ENCODE data around the gene ASB13. TPM values are rescaled to one million over a fixed set of nuclear protein-coding genes. Genes with fewer than 3 reads are reported as not detected.

The ASB13 gene
- total RNA-seq, 1 experiment from 2014 or later: 18.4 TPM

DNA sequence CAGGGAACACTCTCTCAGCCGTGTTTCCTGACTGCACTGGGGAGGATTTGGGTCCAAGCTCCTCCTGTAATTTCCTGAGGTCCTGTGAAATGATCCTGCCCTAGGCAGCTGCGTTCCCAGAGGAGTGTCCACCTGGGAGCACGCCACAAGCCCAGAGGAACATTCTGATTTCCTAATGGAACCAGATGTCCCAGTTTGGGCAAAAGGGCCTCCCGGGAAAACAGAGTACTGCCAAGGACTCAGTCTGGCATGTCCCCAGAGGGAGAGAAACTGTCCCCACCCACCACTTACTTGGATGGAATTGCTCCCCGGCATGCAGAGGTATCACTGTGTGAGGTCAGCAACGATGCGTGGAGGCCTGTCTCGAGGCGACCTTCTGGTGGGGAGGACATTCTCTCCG, 34.5 kb downstream of the ASB13 start:
- H3K27ac ChIP-seq (ENCODE audit: low read length): no peak overlapping the region
- intact Hi-C loops (cut with micrococcal nuclease; ENCODE audit: unreplicated experiment): no loop called here
- DNase-seq (ENCODE audit: low read depth, low spot score) (no peak), ATAC-seq (no peak)
- H3K9me3 ChIP-seq (ENCODE audit: control insufficient read depth, insufficient read depth, low read depth, low read length): no peaks in the 10 kb centered on the region
- no peak overlapping the region for H3K4me3 ChIP-seq (ENCODE audit: low read depth in 2 of 2, low read length in 2 of 2)
- in situ Hi-C loops (cut with HindIII; ENCODE audit: low pct_unique_long_range_greater_than_20kb, low sequenced_read_pairs): no loop called here
- TF ChIP-seq, protein P1, sequence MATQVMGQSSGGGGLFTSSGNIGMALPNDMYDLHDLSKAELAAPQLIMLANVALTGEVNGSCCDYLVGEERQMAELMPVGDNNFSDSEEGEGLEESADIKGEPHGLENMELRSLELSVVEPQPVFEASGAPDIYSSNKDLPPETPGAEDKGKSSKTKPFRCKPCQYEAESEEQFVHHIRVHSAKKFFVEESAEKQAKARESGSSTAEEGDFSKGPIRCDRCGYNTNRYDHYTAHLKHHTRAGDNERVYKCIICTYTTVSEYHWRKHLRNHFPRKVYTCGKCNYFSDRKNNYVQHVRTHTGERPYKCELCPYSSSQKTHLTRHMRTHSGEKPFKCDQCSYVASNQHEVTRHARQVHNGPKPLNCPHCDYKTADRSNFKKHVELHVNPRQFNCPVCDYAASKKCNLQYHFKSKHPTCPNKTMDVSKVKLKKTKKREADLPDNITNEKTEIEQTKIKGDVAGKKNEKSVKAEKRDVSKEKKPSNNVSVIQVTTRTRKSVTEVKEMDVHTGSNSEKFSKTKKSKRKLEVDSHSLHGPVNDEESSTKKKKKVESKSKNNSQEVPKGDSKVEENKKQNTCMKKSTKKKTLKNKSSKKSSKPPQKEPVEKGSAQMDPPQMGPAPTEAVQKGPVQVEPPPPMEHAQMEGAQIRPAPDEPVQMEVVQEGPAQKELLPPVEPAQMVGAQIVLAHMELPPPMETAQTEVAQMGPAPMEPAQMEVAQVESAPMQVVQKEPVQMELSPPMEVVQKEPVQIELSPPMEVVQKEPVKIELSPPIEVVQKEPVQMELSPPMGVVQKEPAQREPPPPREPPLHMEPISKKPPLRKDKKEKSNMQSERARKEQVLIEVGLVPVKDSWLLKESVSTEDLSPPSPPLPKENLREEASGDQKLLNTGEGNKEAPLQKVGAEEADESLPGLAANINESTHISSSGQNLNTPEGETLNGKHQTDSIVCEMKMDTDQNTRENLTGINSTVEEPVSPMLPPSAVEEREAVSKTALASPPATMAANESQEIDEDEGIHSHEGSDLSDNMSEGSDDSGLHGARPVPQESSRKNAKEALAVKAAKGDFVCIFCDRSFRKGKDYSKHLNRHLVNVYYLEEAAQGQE (IDR thresholded peaks at IDR 0.05; ENCODE audit: insufficient read depth in 1 of 2, low read depth in 2 of 2, low read length in 1 of 2): no peak
- TF ChIP-seq SIN3A (IDR thresholded peaks at IDR 0.05; ENCODE audit: borderline replicate concordance, insufficient read depth, low read depth, low read length): no peak
- TF ChIP-seq TCF7L2 (IDR thresholded peaks at IDR 0.05; ENCODE audit: low read depth, low read length): no peak
- TF ChIP-seq, protein P2, sequence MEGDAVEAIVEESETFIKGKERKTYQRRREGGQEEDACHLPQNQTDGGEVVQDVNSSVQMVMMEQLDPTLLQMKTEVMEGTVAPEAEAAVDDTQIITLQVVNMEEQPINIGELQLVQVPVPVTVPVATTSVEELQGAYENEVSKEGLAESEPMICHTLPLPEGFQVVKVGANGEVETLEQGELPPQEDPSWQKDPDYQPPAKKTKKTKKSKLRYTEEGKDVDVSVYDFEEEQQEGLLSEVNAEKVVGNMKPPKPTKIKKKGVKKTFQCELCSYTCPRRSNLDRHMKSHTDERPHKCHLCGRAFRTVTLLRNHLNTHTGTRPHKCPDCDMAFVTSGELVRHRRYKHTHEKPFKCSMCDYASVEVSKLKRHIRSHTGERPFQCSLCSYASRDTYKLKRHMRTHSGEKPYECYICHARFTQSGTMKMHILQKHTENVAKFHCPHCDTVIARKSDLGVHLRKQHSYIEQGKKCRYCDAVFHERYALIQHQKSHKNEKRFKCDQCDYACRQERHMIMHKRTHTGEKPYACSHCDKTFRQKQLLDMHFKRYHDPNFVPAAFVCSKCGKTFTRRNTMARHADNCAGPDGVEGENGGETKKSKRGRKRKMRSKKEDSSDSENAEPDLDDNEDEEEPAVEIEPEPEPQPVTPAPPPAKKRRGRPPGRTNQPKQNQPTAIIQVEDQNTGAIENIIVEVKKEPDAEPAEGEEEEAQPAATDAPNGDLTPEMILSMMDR (IDR thresholded peaks at IDR 0.05): no peak
- no peak for TF ChIP-seq POLR2AphosphoS5 (IDR thresholded peaks at IDR 0.05; ENCODE audit: low read depth, low read length)
- ChIA-PET CTCF (no interaction called here), POLR2A (no interaction called here)
- H3K36me3 ChIP-seq (ENCODE audit: control insufficient read depth, insufficient read depth, low read length): no peaks in the 10 kb centered on the region
- H3K27me3 ChIP-seq (ENCODE audit: control insufficient read depth, insufficient read depth, low read length): no peaks in the 10 kb centered on the region
- no TSS peak for BruUV-seq (replicated peaks)
- no peaks in the 10 kb centered on the region for H3K4me1 ChIP-seq (ENCODE audit: control insufficient read depth, insufficient read depth, low read length)

GRCh38 chr10:5630112-5630436, 36.3 kb downstream of the ASB13 start:
- Histone ChIP-seq H3K4me3 (ENCODE audit: low read depth in 2 of 2, low read length in 2 of 2) (no peak overlapping the region), H3K36me3 (ENCODE audit: control insufficient read depth, insufficient read depth, low read length) (no peaks in the 10 kb centered on the region), H3K27ac (ENCODE audit: low read length) (no peak overlapping the region), H3K4me1 (ENCODE audit: control insufficient read depth, insufficient read depth, low read length) (no peaks in the 10 kb centered on the region), H3K27me3 (ENCODE audit: control insufficient read depth, insufficient read depth, low read length) (no peaks in the 10 kb centered on the region), H3K9me3 (ENCODE audit: control insufficient read depth, insufficient read depth, low read depth, low read length) (no peaks in the 10 kb centered on the region)
- DNase-seq (ENCODE audit: low read depth, low spot score) (no peak), ATAC-seq (no peak)
- in situ Hi-C loops (cut with HindIII; ENCODE audit: low pct_unique_long_range_greater_than_20kb, low sequenced_read_pairs) (no loop called here), intact Hi-C loops (cut with micrococcal nuclease; ENCODE audit: unreplicated experiment) (no loop called here)
- no TSS peak for BruUV-seq (replicated peaks)
- CTCF ChIA-PET: interaction anchor here (0.5 kb wide), 1 partner anchor 381 kb away, joined by 5 read pairs; no protein-coding TSS in a partner anchor
- TF ChIP-seq TCF7L2 (IDR thresholded peaks at IDR 0.05; ENCODE audit: low read depth, low read length): no peak
- TF ChIP-seq, protein P2 (IDR thresholded peaks at IDR 0.05): peak; percentile 54; the same call in 1 of the 2 replicates
- TF ChIP-seq POLR2AphosphoS5 (IDR thresholded peaks at IDR 0.05; ENCODE audit: low read depth, low read length): no peak
- TF ChIP-seq, protein P1 (IDR thresholded peaks at IDR 0.05; ENCODE audit: insufficient read depth in 1 of 2, low read depth in 2 of 2, low read length in 1 of 2): no peak
- POLR2A ChIA-PET: no interaction called here
